Immature natural killer cell (primary cell): ENCODE measurements around the gene CKAP4. TPM values are rescaled to one million over a fixed set of nuclear protein-coding genes. Genes with fewer than 3 reads are reported as not detected.

ENCODE experiments used
- DNase-seq, 3 donors: peaks; one replicate each; pipeline ENCODE4 v3.0.0; 2022; ENCODE audit warnings: mixed read lengths in 1 of 3
- H3K27ac Mint-ChIP-seq, 6 donors: one replicate each; pipeline ENCODE4 v1.8.0; 2020; ENCODE audit warnings: mixed read lengths in 6 of 6, mild to moderate bottlenecking in 5 of 6, inconsistent platforms in 4 of 6, moderate library complexity in 3 of 6
- H3K27me3 Mint-ChIP-seq, 3 donors: one replicate each; pipeline ENCODE4 v1.8.0; 2020 to 2021; ENCODE audit warnings: low read depth in 3 of 3, mild to moderate bottlenecking in 3 of 3, mixed read lengths in 3 of 3, moderate library complexity in 3 of 3, inconsistent platforms in 1 of 3
- H3K36me3 Mint-ChIP-seq, 3 donors: one replicate each; pipeline ENCODE4 v1.8.0; 2020; ENCODE audit warnings: mixed read lengths in 3 of 3, inconsistent platforms in 2 of 3, mild to moderate bottlenecking in 2 of 3
- H3K4me1 Mint-ChIP-seq, 2 donors: one replicate each; pipeline ENCODE4 v1.8.0; 2020; ENCODE audit warnings: inconsistent platforms in 2 of 2, mild to moderate bottlenecking in 2 of 2, mixed read lengths in 2 of 2, moderate library complexity in 1 of 2
- H3K4me3 Mint-ChIP-seq, 5 donors: one replicate each; pipeline ENCODE4 v1.8.0; 2020; ENCODE audit warnings: mild to moderate bottlenecking in 5 of 5, mixed read lengths in 5 of 5, inconsistent platforms in 3 of 5, moderate library complexity in 3 of 5
- H3K9me3 Mint-ChIP-seq, 6 donors: one replicate each; pipeline ENCODE4 v1.8.0; 2020; ENCODE audit warnings: mild to moderate bottlenecking in 6 of 6, mixed read lengths in 6 of 6, inconsistent platforms in 4 of 6, moderate library complexity in 3 of 6
- polyA plus RNA-seq, 3 donors: library from polyadenylated mRNA; unstranded; fragments of 300-500 nt; fragmentation: Illumina TruSeq; gene quantifications; one replicate each; pipeline ENCODE4 v1.2.3, GENCODE V29; 2021

Gene CKAP4
- polyA plus RNA-seq, 3 donors from 2014 or later, result 0.65 to 2.7 (median 1.0) TPM

DNA sequence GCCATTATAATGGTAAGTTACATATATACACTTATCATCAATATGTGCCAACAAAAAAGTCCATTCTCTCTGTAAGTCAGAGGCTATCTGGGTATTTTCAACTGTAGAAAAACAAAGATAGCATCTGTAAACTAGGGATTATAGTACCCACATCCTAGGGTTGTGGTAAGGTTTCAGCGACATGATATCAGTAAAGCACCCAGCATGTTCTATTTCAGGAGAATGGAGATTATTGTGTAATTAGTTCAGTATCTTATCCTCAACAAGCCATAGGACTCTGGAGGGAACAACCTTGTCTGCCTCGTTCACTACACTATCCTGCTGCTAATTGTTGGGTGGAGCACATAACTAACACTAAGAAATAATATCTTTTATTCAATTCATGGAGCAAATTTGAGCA, 19.7 kb upstream of the CKAP4 start:
- no peak overlapping the region for H3K27ac Mint-ChIP-seq
- peaks cover 0 to 26% (median 5%) of the 10 kb centered on the region in 3 donors for H3K27me3 Mint-ChIP-seq
- no peaks in the 10 kb centered on the region for H3K36me3 Mint-ChIP-seq
- no peak for DNase-seq
- H3K4me1 Mint-ChIP-seq, result no peaks in the 10 kb centered on the region
- peaks cover 0 to 3% (median 0%) of the 10 kb centered on the region in 6 donors for H3K9me3 Mint-ChIP-seq
- H3K4me3 Mint-ChIP-seq, result no peak overlapping the region

DNA sequence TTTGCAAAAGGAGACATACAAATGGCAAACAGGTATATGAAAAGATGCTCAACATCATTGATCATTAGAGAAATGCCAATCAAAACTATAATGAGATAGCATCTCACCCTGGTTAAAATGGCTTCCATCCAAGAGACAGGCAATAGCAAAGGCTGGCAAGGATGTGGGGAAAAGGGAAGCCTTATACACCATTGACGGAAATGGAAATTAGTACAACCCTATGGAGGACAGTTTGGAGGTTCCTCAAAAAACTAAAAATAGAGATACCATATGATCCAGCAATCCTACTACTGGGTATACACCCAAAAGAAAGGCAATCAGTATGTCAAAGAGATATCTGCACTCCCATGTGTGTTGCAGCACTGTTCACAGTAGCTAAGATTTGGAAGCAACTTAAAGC, 17.3 kb upstream of the CKAP4 start:
- no peak overlapping the region for H3K27ac Mint-ChIP-seq
- no peak for DNase-seq
- no peaks in the 10 kb centered on the region for H3K4me1 Mint-ChIP-seq
- peaks cover 0 to 4% (median 0%) of the 10 kb centered on the region in 6 donors for H3K9me3 Mint-ChIP-seq
- H3K4me3 Mint-ChIP-seq, result no peak overlapping the region
- peaks cover 0 to 26% (median 7%) of the 10 kb centered on the region in 3 donors for H3K27me3 Mint-ChIP-seq
- no peaks in the 10 kb centered on the region for H3K36me3 Mint-ChIP-seq

DNA sequence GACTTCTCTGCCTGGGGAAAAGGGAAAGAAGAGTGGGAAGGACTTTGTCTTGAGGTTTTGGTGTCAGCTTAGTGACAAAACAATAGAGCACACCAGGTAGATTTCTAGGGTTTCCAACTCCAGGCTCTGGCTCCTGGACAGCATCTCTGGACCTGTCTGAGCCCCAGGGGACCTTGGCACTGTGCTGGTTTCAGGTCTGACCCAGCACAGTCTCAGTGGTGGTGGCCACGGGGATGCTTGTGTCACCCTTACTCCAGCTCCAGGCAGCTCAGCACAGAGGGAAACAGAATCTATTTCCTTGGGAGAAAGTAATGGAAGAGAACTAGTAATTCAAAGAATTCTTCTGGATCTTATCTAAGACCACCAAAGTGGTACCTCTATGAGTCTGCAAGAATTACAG, 11.1 kb upstream of the CKAP4 start:
- Mint-ChIP-seq H3K4me3 (no peak overlapping the region), H3K9me3 (peaks cover 0 to 4% (median 0%) of the 10 kb centered on the region in 6 donors), H3K27ac (no peak overlapping the region), H3K36me3 (no peaks in the 10 kb centered on the region), H3K4me1 (no peaks in the 10 kb centered on the region), H3K27me3 (peaks cover 0 to 5% (median 2%) of the 10 kb centered on the region in 3 donors)
- no peak for DNase-seq

DNA sequence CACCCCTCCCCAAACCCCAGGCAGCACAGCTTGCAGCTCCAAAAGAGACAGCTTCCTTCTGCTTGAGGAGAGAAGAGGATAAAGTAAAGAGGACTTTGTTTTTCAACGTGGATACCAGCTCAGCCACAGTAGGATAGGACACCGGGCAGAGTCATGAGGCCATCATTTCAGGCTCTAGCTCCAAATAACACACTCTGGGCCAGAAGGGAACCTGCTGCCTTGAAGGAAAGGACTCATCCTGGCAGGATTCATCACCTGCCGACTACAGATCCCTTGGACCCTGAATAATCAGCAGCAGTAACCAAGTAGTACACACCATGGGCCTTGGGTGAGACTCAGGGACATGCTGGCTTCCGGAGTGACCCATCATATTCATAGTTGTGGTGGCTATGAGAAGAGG, 10.4 kb upstream of the CKAP4 start:
- Mint-ChIP-seq H3K27me3 (peaks cover 0 to 2% (median 1%) of the 10 kb centered on the region in 3 donors), H3K36me3 (no peaks in the 10 kb centered on the region), H3K4me3 (no peak overlapping the region), H3K4me1 (no peaks in the 10 kb centered on the region), H3K27ac (no peak overlapping the region), H3K9me3 (peaks cover 0 to 2% (median 0%) of the 10 kb centered on the region in 6 donors)
- no peak for DNase-seq

DNA sequence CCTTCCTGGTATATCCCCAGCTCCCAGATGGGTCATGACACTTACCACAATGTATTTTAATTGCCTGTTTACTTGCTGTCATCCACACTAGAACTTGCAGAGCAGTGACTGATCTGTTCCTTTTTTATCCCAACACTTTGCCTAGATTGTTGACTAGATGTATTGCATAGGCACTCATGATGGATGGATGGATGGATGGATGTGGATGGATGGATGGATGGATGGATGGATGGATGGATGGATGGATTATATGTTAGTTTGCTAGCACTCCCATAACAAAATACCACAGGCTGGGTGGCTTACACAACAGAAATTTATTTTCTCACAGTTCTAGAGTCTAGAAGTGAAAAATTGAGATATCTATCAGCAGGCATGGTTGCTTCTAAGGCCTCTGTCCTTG, 8.7 kb upstream of the CKAP4 start:
- no peak for DNase-seq
- Mint-ChIP-seq H3K36me3 (no peaks in the 10 kb centered on the region), H3K9me3 (peaks cover 0 to under 1% (median 0%) of the 10 kb centered on the region in 6 donors), H3K4me3 (no peak overlapping the region), H3K27ac (no peak overlapping the region), H3K4me1 (no peaks in the 10 kb centered on the region), H3K27me3 (no peaks in the 10 kb centered on the region)

DNA sequence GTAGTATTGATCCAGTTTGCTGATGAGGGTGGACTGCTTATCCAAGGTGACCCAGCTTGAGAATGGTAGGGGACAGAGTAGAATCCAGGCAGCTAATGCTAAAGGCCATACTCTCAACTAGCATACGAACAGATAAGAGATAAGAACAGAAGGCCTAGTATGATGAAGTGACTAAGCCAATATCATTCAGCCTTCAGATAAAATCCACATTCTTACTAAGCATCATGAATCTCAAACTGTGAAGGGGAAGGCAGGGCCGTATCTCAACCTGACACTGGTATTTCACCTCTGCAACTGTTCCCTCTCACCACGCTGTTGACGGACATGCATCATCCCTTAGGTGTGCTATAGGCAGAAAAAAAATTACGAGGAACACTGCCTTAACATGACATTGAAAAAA, 8.1 kb upstream of the CKAP4 start:
- Mint-ChIP-seq H3K4me1 (no peaks in the 10 kb centered on the region), H3K27me3 (no peaks in the 10 kb centered on the region), H3K27ac (no peak overlapping the region), H3K36me3 (no peaks in the 10 kb centered on the region), H3K4me3 (no peak overlapping the region), H3K9me3 (no peaks in the 10 kb centered on the region)
- no peak for DNase-seq

DNA sequence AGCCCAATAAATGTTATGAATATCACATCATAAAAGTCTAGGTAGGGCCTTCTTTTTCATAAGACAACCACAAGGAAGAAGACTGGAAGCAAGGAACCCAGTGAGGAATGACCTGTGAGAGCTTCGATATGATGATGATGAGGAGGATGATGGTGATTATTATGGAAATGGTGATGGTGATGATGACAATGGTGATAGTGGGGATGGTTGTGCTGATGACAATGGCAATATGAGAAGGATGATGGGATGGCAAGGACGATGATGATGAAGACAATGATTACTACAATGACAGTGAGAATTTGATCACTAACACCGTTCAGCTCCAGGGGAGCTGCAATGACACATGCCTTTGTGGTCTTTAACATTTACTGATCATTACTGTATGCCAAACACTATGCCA, 7.7 kb upstream of the CKAP4 start:
- no peaks in the 10 kb centered on the region for H3K27me3 Mint-ChIP-seq
- no peaks in the 10 kb centered on the region for H3K36me3 Mint-ChIP-seq
- H3K9me3 Mint-ChIP-seq, result no peaks in the 10 kb centered on the region
- no peaks in the 10 kb centered on the region for H3K4me1 Mint-ChIP-seq
- no peak for DNase-seq
- H3K27ac Mint-ChIP-seq, result no peak overlapping the region
- H3K4me3 Mint-ChIP-seq, result no peak overlapping the region

DNA sequence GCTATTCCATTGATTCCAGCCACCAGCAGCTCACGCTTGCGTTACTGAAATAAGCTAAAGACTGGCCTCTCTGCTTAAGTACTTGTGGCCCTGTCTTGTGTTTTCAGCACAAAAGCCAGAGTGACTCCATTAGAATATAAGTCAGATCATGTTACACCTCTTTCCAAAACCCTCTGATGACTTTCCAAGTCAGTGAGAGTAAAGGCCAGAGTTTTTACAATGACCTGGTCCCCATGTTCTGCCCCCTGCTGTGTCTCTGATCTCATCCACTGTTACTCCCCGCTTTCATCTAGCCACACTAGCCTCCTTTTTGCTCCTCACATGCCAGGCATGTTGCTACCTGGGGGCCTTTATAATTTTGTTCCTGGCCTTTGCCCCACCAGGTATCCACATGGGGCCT, 6.9 kb upstream of the CKAP4 start:
- no peaks in the 10 kb centered on the region for H3K4me1 Mint-ChIP-seq
- DNase-seq, result no peak
- no peaks in the 10 kb centered on the region for H3K36me3 Mint-ChIP-seq

DNA sequence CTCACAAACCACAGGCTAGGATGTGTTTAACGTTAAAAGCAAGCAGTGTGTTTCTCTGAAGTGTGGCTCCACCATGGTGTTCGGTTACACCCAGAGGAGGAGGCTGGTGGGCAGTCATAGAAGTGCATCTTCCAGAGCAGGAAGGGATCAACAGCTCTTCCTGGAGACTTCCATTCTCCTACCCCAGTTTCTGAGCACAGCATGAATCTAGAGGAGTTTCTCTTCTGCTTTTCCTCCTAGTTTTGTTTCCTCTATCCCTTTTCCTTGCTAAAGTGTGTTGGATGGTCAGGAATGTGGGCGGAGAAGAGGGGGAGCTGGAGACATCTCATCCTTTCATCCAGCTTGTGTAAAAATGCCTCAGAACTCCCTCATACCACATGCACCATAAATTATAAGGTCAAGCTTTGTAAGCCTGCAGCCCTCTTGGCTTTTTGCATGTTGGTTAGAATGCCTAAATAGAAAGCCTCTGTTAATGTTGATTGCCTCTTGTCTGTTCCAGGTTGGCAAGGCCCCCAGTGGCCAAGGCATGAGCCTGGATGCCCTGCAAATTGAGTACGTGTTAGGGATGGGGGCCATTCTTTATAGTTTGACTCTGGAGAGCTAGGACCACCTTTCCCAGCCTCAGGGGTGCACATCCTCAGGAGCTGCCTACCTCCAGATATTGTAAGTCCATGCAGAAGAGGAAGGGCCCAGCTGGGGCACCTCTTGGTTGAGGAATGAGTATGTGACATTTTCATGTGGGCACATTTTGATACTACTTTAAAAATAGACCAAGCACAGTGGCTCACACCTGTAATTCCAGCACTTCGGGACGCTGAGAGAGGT, 4.0 kb upstream of the CKAP4 start:
- Mint-ChIP-seq H3K4me3 (no peak overlapping the region), H3K27me3 (peaks cover 4 to 5% (median 4%) of the 10 kb centered on the region in 3 donors)

More for the DNA sequence above, 6.9 kb upstream of the CKAP4 start:
- no peak overlapping the region for H3K4me3 Mint-ChIP-seq
- no peaks in the 10 kb centered on the region for H3K27me3 Mint-ChIP-seq
- no peaks in the 10 kb centered on the region for H3K9me3 Mint-ChIP-seq
- H3K27ac Mint-ChIP-seq, result no peak overlapping the region

DNA sequence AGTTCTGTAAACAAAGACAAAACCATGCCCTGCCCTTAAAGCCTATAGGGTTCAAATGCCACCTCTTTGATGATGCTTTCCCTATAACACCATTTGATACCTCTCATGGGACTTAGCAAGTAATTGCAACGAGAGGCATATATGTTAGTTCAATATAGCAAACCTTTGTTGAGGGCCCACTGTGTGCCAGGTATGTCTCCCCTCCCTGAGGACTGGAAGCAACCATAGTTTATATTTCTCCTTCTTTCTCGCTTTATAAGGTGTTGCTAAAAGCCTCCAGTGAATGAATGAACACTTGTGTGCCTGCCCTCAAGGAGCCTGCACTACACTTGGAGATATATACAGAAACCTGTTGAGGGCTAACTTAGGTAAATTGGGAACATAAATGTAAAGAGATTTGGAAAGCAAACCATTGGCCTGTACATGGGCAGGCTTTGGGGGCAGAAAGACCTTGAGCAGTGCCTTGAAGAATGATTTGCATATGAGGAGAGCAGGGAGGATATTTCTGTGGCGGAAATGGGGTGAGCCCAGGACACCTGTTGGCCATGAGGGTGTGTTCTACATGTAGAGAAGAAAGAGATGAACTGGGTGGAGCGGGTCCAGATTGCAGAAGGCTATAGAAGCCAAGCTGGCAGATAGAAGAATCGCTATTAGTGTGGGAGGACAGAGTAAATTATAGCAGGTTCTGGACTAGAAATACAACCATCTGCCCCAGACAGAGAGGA, 1.8 kb upstream of the CKAP4 start:
- Mint-ChIP-seq H3K4me3 (peak overlapping the region; percentile 64 to 87 (median 84)), H3K27me3 (peaks cover 4 to 5% (median 4%) of the 10 kb centered on the region in 3 donors), H3K27ac (peak overlapping the region in 5 of 6 donors; percentile 61 to 91 (median 81)), H3K9me3 (no peaks in the 10 kb centered on the region), H3K36me3 (no peaks in the 10 kb centered on the region), H3K4me1 (peaks cover 15 to 19% of the 10 kb centered on the region in 2 donors)
- no peak for DNase-seq

More for the DNA sequence above, 4.0 kb upstream of the CKAP4 start:
- Mint-ChIP-seq H3K27ac (no peak overlapping the region), H3K36me3 (no peaks in the 10 kb centered on the region), H3K9me3 (no peaks in the 10 kb centered on the region), H3K4me1 (peaks cover 9 to 10% of the 10 kb centered on the region in 2 donors)
- DNase-seq, result no peak

DNA sequence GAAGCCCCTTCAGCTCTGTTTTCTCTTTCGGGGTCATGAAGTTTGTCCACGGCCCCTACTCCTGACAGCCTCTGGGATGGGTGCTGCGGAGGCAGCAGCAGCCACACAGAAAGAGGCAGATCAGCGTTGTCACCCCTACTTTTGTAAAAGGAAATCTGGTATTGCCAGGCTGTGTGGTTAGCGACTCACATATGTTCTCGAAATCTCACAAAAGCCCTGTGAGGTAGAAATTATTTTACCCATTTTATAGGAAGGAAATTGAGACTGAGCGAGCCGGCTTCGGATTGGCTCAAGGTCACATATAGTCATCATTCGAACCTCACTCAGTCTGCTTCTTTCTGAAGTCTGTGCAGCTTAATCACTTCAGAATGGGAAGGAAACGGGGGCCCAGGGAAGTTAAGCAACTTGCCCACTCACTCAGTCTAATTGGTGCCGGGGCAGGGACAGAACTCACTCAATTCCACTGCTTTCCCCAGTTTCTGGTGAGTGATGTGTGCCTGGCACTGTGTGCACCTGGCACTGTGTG, 1.1 kb upstream of the CKAP4 start:
- DNase-seq, result peak in 2 of 3 donors; percentile 26 to 36
- Mint-ChIP-seq H3K9me3 (no peaks in the 10 kb centered on the region), H3K27ac (peak overlapping the region; percentile 61 to 91 (median 80)), H3K27me3 (peaks cover 4 to 5% (median 4%) of the 10 kb centered on the region in 3 donors), H3K4me1 (peaks cover 15 to 19% of the 10 kb centered on the region in 2 donors), H3K4me3 (peak overlapping the region; percentile 64 to 87 (median 84)), H3K36me3 (no peaks in the 10 kb centered on the region)

DNA sequence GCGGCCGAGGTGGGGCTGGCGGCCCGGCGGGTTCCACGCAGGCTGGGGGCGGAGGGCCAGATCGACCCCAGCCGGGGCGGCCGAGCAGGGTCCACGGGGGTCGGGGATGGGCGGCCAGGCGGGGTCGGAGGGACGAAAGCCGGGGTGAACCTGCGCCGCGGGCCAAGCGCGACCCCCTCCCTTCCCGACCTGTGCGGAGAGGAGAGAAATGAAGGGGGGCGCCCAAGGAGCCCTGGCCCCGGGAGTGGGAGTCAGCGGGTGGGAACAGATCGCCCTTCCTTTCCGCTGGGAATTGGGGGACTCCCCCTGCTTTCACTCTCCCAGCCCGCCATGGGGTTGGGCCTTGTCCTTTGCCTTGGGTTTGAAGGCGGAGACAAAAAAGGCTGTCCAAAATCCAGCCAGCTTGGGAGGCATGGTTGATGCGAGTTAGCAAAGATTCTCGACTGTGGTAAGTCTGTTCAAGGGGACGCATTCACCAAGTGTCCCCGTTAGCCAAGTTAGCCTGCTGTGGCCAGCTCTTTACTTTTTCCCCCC, 559 bp upstream of the CKAP4 start:
- H3K9me3 Mint-ChIP-seq, result no peaks in the 10 kb centered on the region
- peak in 2 of 3 donors; percentile 26 to 39 for DNase-seq
- no peaks in the 10 kb centered on the region for H3K36me3 Mint-ChIP-seq
- peak overlapping the region; percentile 64 to 87 (median 84) for H3K4me3 Mint-ChIP-seq
- peaks cover 15 to 19% of the 10 kb centered on the region in 2 donors for H3K4me1 Mint-ChIP-seq
- H3K27me3 Mint-ChIP-seq, result peaks cover 4 to 5% (median 4%) of the 10 kb centered on the region in 3 donors
- peak overlapping the region; percentile 61 to 91 (median 80) for H3K27ac Mint-ChIP-seq

DNA sequence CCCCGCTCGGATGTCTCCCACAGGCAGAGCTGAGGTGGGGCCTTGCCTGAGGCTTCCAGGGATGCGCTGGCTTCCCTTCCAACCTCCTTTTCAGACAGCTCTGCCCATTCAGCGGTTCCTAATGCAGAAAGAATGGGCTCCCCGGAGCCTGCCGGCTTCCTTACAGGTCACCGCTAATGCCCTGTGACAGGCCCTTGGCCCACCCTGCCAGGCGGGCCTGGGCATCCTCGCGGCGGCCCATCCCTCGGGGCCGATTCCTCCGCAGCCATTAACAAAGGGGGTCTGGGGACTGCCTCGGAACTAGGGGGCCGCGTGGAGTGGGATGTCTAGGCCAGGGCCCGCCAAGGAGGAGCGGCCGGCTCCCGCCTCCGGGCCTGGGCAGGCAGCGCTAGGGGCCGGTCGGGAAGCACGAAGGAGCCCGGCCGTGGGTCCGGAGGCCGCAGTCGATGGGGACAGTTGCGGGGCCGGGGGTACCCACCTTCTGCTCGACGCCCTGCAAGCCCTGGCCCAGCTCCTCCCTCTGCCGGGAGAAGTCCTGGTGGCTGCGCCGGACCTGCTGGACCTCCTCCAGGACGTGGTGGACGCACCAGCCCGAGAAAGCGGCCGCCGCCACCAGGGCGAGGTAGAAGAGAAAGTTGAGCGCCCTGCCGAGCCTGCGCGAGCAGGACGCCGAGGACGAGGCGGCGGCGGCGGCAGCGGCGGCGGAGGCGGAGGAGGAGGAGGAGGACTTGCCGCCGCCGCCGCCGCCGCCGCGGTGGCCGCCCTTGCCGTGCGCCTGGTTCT, 738 bp downstream of the CKAP4 start:
- peak overlapping the region in 2 of 6 donors; percentile 28 to 39 for H3K27ac Mint-ChIP-seq
- H3K4me1 Mint-ChIP-seq, result peaks cover 15 to 19% of the 10 kb centered on the region in 2 donors
- H3K9me3 Mint-ChIP-seq, result no peaks in the 10 kb centered on the region

More for the DNA sequence above, 738 bp downstream of the CKAP4 start:
- DNase-seq, result peak; percentile 50 to 57 (median 53)
- H3K4me3 Mint-ChIP-seq, result peak overlapping the region; percentile 49 to 82 (median 75)
- no peaks in the 10 kb centered on the region for H3K36me3 Mint-ChIP-seq
- H3K27me3 Mint-ChIP-seq, result peaks cover 4 to 8% (median 4%) of the 10 kb centered on the region in 3 donors
